Measurements from ENCODE around the gene SNCB.

The SNCB gene

GRCh38 chr5:176638437-176638836, 8.1 kb upstream of the SNCB start:
- no peak overlapping the region for H3K4me3 ChIP-seq (ENCODE audit: low read depth, low read length)
- no peak for TF ChIP-seq CTCF (IDR thresholded peaks at IDR 0.05; ENCODE audit: borderline replicate concordance, insufficient read depth, low read depth, low read length)

- TF ChIP-seq CTCF (IDR thresholded peaks at IDR 0.05; ENCODE audit: borderline replicate concordance, insufficient read depth, low read depth, low read length): no peak
- no peak overlapping the region for H3K4me3 ChIP-seq (ENCODE audit: low read depth, low read length)
Observed at GRCh38 chr5:176637556-176637955, 7.2 kb upstream of the SNCB start.

GRCh38 chr5:176636426-176636825, 6.1 kb upstream of the SNCB start:
- H3K4me3 ChIP-seq (ENCODE audit: low read depth, low read length): no peak overlapping the region
- TF ChIP-seq CTCF (IDR thresholded peaks at IDR 0.05; ENCODE audit: borderline replicate concordance, insufficient read depth, low read depth, low read length): no peak

- no peak overlapping the region for H3K4me3 ChIP-seq (ENCODE audit: low read depth, low read length)
- TF ChIP-seq CTCF (IDR thresholded peaks at IDR 0.05; ENCODE audit: borderline replicate concordance, insufficient read depth, low read depth, low read length): no peak
Observed at GRCh38 chr5:176633598-176633997, 3.3 kb upstream of the SNCB start.

GRCh38 chr5:176632745-176633144, 2.4 kb upstream of the SNCB start:
- no peak overlapping the region for H3K4me3 ChIP-seq (ENCODE audit: low read depth, low read length)
- no peak for TF ChIP-seq CTCF (IDR thresholded peaks at IDR 0.05; ENCODE audit: borderline replicate concordance, insufficient read depth, low read depth, low read length)

GRCh38 chr5:176631383-176632200, 1.3 kb upstream of the SNCB start:
- no peak overlapping the region for H3K4me3 ChIP-seq (ENCODE audit: low read depth, low read length)
- no peak for TF ChIP-seq CTCF (IDR thresholded peaks at IDR 0.05; ENCODE audit: borderline replicate concordance, insufficient read depth, low read depth, low read length)

- H3K4me3 ChIP-seq (ENCODE audit: low read depth, low read length): no peak overlapping the region
- no peak for TF ChIP-seq CTCF (IDR thresholded peaks at IDR 0.05; ENCODE audit: borderline replicate concordance, insufficient read depth, low read depth, low read length)
Observed at GRCh38 chr5:176630681-176631222, 418 bp upstream of the SNCB start.
